HuH-7 (cell line): ENCODE measurements around the gene MTMR12.

Experiments
- DNase-seq: peaks from one replicate; pipeline ENCODE4 v3.0.0; 2011; ENCODE audit warnings: low spot score

The MTMR12 gene

GRCh38 chr5:32274548-32275395 lies 38.0 kb downstream of the MTMR12 start:
- DNase-seq, result no peak

- DNase-seq, result no peak
Measured at GRCh38 chr5:32273821-32274220, 38.9 kb downstream of the MTMR12 start.

GRCh38 chr5:32272746-32273145 lies 40.0 kb downstream of the MTMR12 start:
- no peak for DNase-seq

- no peak for DNase-seq
Measured at GRCh38 chr5:32270946-32271345, 41.8 kb downstream of the MTMR12 start.

- DNase-seq, result no peak
Measured at GRCh38 chr5:32270178-32270577, 42.6 kb downstream of the MTMR12 start.

GRCh38 chr5:32265902-32266301 lies 46.8 kb downstream of the MTMR12 start:
- DNase-seq, result no peak

DNA sequence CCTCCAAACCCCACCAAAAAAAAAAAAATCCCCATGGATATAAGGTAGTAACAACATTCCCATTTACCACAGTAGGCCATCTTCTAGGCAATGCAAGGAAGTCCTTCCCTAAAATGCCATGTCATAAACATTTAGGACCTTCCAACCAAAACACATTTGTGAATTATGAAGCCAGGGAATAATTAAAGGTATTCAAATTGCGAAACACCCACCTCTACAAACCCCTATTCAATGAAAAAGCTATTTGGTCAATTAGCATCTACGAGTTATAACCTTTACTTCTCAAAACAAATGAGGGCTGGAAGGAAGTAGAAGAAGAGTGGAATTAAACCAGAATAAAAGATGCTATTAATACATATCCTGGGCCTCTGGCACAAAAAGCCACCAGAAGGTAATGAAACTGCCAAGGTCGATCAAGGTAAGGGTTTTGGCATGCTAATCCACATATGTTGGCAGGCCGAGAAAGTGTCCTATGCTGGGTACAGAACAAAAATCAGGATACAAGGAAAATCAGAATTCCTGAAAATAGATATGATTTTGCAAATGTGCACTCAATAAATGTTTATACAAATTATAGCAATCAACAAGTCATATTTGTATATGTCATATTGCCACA lies 47.7 kb downstream of the MTMR12 start:
- DNase-seq, result no peak

DNA sequence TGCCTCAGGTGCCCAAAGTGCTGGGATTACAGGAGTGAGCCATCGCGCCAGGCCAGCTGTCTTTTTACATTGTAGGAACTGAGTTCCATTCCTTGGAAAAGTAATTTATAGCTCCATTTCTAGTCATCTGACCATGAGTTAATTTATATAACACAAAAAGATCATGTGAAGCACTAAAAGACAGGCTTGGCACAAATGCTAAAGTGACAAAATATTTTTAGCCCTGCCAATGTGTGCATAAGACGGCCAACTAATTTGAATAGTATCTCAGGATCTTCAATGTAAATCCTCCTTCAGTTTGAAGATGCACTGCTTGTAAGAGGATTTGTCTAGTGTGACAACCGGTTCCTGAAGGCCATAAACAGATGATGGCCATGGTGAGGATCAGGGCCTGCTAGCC lies 49.1 kb downstream of the MTMR12 start:
- DNase-seq, result no peak

DNA sequence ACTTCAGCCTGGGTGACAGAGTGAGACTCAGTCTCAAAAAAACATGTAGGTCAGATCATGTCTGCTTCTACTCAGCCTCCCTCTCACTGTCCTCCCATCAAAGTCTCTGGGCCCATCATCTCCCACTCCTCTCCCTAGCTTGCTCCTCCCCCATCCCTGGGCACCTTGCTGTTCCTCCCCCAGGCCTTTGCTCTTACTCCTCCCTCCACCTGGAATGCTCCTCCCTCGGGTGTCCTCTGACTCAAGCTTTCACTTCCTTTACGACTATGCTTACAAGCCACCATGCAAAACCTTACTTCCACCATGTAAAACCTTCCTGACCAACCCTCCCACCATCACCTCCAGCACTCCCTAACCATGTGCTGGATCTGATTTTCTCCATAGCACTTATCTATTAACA lies 51.5 kb downstream of the MTMR12 start:
- no peak for DNase-seq

DNA sequence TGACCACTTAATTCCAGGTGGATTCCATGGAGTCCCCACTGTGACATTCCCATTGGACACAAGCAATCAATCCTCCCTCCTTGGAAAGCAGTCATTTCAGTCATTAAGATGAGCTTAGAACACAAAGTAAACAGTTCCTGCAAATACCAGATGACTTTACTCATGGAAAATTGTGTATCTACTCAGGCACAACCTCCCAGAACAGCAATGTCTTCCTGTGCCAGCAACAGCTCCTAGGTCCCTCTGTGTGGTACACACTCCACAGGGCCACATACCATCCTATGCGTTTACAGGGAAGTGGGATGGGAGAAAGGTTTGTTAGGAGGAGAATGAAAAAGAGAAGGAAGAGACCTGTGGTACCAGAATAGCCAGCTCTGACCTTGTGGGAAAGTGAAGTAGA lies 53.7 kb downstream of the MTMR12 start:
- DNase-seq, result no peak

DNA sequence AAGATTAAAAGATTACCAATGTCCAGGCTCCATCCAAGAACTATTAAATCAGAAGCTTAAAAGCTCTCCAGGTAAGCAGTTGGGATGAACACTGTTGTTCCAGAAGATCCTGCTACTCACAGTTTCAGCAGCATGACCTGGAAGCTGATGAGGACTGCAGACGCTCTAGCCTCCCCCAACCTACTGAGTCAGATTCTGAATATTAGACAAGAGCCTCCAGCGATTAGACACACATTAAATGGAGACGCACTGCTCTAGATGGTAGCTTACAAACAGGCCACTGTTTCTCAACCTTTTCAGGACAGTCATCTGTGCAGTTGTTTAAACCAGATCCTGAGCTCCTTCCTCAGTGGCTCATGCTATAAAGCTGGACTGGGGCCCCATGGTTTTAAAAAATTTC lies 54.3 kb downstream of the MTMR12 start:
- DNase-seq, result no peak

DNA sequence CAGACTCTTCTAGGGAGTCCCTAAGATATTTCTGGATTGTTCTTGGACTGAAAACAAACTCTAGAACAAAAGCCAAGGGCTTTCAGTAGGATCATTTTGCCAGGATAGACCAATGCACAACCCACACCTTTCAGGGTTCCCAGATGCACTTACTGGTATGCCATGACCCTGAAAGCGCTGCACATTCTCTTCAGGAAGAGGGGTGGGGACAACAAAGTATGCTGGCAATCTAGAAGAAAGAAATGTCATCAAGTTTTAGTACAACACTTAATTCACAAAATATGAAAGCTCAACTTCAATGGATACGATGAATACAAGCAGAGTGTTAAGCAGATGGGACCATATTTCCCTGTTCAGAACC lies 57.2 kb downstream of the MTMR12 start:
- DNase-seq, result no peak

GRCh38 chr5:32254881-32255539 lies 57.7 kb downstream of the MTMR12 start:
- DNase-seq, result no peak

GRCh38 chr5:32251871-32252458 lies 60.8 kb downstream of the MTMR12 start:
- no peak for DNase-seq

DNA sequence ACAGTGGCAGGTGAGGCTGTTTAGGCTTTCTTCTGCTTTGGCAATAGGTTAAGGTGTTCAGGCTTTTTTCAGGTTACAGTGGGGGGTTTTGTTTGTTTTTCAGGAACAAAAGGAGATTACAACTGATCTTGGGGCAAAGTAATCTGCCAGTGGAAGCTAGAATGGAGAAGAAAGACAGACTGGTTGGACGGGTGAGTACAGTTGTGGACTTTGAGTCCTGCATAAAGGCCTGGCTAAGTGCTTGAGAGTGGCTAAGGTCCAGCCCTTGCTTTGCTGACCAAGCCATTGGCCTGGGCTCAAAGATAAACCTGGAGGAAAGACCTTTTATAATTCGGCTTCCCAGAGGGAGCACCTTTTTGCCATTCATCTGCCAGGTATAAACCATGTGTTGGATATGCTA lies 63.1 kb downstream of the MTMR12 start:
- DNase-seq, result no peak

GRCh38 chr5:32245742-32246141 lies 67.0 kb downstream of the MTMR12 start:
- DNase-seq, result no peak

GRCh38 chr5:32244017-32244416 lies 68.7 kb downstream of the MTMR12 start:
- DNase-seq, result no peak

- no peak for DNase-seq
Measured at GRCh38 chr5:32241034-32241783, 71.5 kb downstream of the MTMR12 start.

DNA sequence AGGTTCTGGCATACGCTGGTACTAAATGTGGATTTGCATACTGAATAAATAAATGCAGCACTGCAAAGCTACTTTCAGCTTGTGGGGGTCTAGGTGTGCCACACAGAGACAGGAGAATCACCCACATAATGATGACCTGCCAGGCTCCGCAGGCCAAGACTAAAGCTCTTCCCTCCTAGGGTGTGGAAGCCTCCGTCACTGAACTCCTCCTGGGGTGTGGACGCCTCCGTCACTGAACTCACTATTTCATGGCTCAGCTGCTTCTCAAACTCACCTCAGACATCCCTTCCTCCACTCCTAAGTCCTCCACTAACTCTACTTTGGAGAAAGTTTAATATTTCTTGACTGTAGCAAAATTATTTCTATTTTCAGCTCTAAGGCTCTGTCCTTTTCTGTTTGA lies 73.4 kb downstream of the MTMR12 start:
- DNase-seq, result no peak

GRCh38 chr5:32233696-32234447 lies 78.9 kb downstream of the MTMR12 start:
- DNase-seq, result peak; percentile 42

- DNase-seq, result no peak
Measured at GRCh38 chr5:32233220-32233695, 79.5 kb downstream of the MTMR12 start.
